Left ventricle myocardium inferior (tissue), 1 donor: Measurements from ENCODE around the gene TEX10. TPM values are rescaled to one million over a fixed set of nuclear protein-coding genes. Genes with fewer than 3 reads are reported as not detected.

Experiments used
- DNase-seq: peaks from one replicate; pipeline ENCODE4 v3.0.0-alpha.2; 2020
- H3K27ac ChIP-seq: fragments of 200-600 bp; replicated peaks from 2 replicates; pipeline ENCODE4 v1.8.0; 2021
- H3K27me3 ChIP-seq: fragments of 200-600 bp; 2 replicates; pipeline ENCODE4 v1.8.0; 2021; ENCODE audit warnings: low read depth
- H3K36me3 ChIP-seq: fragments of 200-600 bp; 2 replicates; pipeline ENCODE4 v1.8.0; 2021
- H3K4me1 ChIP-seq: fragments of 200-600 bp; 2 replicates; pipeline ENCODE4 v1.8.0; 2021
- H3K4me3 ChIP-seq: fragments of 200-600 bp; 2 replicates; pipeline ENCODE4 v1.8.0; 2021; ENCODE audit warnings: mild to moderate bottlenecking, moderate library complexity
- H3K9me3 ChIP-seq: fragments of 200-600 bp; replicated peaks from 2 replicates; pipeline ENCODE4 v1.8.0; 2021
- CTCF ChIP-seq: fragments of 200-600 bp; IDR thresholded peaks from 2 replicates; pipeline ENCODE4 v1.8.0; 2021; ENCODE audit warnings: antibody characterized with exemption, mild to moderate bottlenecking, borderline replicate concordance
- intact Hi-C: fragments of 100-400 bp; cut with micrococcal nuclease; formaldehyde crosslinking; loops from one replicate; pipeline ENCODE4 v1.11.0; 2022
- total RNA-seq: library from RNA; stranded (reverse); fragmentation: NEBNext Ultra II Directional; extraction: Animal tissue kit (Norgen Biotek cat#: 25700); gene quantifications from one replicate; pipeline ENCODE4 v1.2.1, GENCODE V29; 2021
- donor health status: DM: no; HTN: yes; CAD: no; lungs with severe emphysema.

TEX10 gene
- total RNA-seq, 1 donor from 2014 or later, result 7.7 TPM

- H3K27me3 ChIP-seq, result no peaks in the 10 kb centered on the region
- DNase-seq, result no peak
- H3K4me3 ChIP-seq, result no peak overlapping the region
- H3K4me1 ChIP-seq, result no peaks in the 10 kb centered on the region
- H3K27ac ChIP-seq, result no peak overlapping the region
- intact Hi-C loops, result loop anchor here (5.0 kb wide), 1 partner anchor 291 kb away; no protein-coding TSS in a partner anchor
- TF ChIP-seq CTCF, result peak; percentile 72
- H3K9me3 ChIP-seq, result no peaks in the 10 kb centered on the region
- H3K36me3 ChIP-seq, result peaks cover 50% of the 10 kb centered on the region
Measured at GRCh38 chr9:100322954-100323536, 29.7 kb downstream of the TEX10 start.

- no peak overlapping the region for H3K27ac ChIP-seq
- no peak for TF ChIP-seq CTCF
- no peak for DNase-seq
- H3K4me1 ChIP-seq, result no peaks in the 10 kb centered on the region
- no peaks in the 10 kb centered on the region for H3K9me3 ChIP-seq
- H3K27me3 ChIP-seq, result no peaks in the 10 kb centered on the region
- no peak overlapping the region for H3K4me3 ChIP-seq
- intact Hi-C loops, result no loop called here
- H3K36me3 ChIP-seq, result peaks cover 39% of the 10 kb centered on the region
Measured at GRCh38 chr9:100317706-100318105, 35.0 kb downstream of the TEX10 start.

- Histone ChIP-seq H3K27me3 (no peaks in the 10 kb centered on the region), H3K27ac (no peak overlapping the region), H3K36me3 (peaks cover 41% of the 10 kb centered on the region), H3K4me3 (no peak overlapping the region), H3K4me1 (no peaks in the 10 kb centered on the region), H3K9me3 (no peaks in the 10 kb centered on the region)
- intact Hi-C loops, result no loop called here
- no peak for DNase-seq
- TF ChIP-seq CTCF, result no peak
Measured at GRCh38 chr9:100315561-100315960, 37.2 kb downstream of the TEX10 start.

GRCh38 chr9:100309992-100310391, 42.8 kb downstream of the TEX10 start:
- no peaks in the 10 kb centered on the region for H3K27me3 ChIP-seq
- H3K9me3 ChIP-seq, result no peaks in the 10 kb centered on the region
- no peak for DNase-seq
- intact Hi-C loops, result no loop called here
- no peak overlapping the region for H3K4me3 ChIP-seq
- H3K4me1 ChIP-seq, result peaks cover 6% of the 10 kb centered on the region
- no peak overlapping the region for H3K27ac ChIP-seq
- H3K36me3 ChIP-seq, result peaks cover 35% of the 10 kb centered on the region
- TF ChIP-seq CTCF, result no peak

- Histone ChIP-seq H3K4me1 (peaks cover 6% of the 10 kb centered on the region), H3K9me3 (no peaks in the 10 kb centered on the region), H3K27ac (no peak overlapping the region), H3K27me3 (no peaks in the 10 kb centered on the region), H3K4me3 (no peak overlapping the region), H3K36me3 (peaks cover 40% of the 10 kb centered on the region)
- intact Hi-C loops, result no loop called here
- no peak for DNase-seq
- no peak for TF ChIP-seq CTCF
Measured at GRCh38 chr9:100308965-100309564, 43.7 kb downstream of the TEX10 start.
